Activated CD4-positive, alpha-beta T cell treated with anti-CD3 and anti-CD28 coated beads for 24 hours (primary cell): ENCODE results near the gene NANOG.
"Not testable (repeated sequence)": the region's sequence is repeated elsewhere in the genome, so short reads cannot be mapped to it uniquely, and the experiment has no call there.

Experiments used
- DNase-seq, 2 donors: peaks; one replicate each; pipeline ENCODE4 v3.0.0-alpha.2; 2020; ENCODE audit warnings: low read depth in 2 of 2

Gene NANOG

DNA sequence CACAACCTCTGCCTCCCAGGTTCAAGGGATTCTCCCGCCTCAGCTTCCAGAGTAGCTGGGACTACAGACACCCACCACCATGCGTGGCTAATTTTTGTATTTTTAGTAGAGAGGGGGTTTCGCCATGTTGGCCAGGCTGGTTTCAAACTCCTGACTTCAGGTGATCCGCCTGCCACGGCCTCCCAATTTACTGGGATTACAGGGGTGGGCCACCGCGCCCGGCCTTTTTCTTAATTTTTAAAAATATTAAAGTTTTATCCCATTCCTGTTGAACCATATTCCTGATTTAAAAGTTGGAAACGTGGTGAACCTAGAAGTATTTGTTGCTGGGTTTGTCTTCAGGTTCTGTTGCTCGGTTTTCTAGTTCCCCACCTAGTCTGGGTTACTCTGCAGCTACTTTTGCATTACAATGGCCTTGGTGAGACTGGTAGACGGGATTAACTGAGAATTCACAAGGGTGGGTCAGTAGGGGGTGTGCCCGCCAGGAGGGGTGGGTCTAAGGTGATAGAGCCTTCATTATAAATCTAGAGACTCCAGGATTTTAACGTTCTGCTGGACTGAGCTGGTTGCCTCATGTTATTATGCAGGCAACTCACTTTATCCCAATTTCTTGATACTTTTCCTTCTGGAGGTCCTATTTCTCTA is at the start of gene NANOG:
Gene NANOG, plus strand, starts transcription at position 519 of the 645 bp plus-strand sequence. CDS start 213 bp downstream, outside the sequence.
- not testable (repeated sequence) for DNase-seq

DNA sequence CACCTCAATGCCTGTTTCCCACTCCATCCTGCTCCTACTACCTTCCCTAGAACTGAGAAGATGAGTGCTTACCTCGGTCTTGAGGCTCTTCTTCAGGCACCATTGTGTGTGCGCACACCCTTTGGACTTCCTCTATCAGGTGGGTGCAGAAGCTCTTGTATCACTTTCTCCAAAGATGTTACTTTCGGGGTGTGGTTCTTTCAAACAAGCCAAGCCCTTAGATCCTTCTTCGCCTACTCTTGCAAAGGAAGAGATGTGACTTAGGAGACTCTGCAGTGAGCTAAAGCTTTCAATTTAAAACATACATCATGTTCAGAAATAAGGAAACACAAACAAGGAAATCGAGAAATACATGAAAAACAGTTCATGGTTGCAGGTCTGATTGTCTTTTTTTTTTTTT is 42.0 kb upstream of the NANOG start, which contains the start of gene CLEC4C:
Gene CLEC4C, minus strand, starts transcription at position 130 of the 400 bp plus-strand sequence. Its CDS starts 27 bp downstream, at position 103.
- no peak for DNase-seq

DNA sequence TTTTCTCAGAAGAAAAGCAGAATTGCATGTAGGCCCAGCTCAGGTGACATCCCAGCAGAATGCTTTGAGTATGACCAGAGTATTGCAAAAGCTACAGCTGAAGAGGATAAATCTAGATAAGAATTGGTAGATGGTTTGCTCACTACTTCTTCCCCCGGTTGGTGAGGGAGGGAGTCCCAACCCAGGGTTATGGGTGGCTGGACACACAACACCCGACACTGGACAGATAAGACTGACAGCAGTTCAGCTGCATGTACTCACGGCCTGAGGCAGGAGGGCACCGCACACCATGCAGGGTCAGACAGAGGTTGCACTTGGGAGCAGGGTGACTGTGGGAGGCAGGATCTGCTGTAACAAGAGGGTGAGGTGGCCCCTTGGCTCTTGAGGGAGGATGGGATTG is 40.4 kb upstream of the NANOG start:
- DNase-seq: no peak

DNA sequence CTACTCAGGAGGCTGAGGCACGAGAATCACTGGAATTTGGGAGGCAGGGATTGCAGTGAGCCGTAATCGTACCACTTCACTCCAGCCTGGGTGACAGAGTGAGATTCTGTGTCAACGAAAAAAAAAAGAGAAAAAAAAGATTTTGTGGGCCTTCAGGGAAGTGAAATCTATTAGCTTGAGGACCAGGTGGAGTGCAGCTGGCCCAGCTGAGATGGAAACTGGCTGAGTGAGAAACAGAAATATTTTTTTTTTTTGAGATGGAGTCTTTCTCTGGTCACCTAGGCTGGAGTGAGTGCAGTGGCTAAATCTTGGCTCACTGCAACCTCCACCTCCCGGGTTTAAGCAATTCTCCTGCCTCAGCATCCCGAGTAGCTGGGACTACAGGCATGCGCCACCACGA is 39.8 kb upstream of the NANOG start:
- no peak for DNase-seq

DNA sequence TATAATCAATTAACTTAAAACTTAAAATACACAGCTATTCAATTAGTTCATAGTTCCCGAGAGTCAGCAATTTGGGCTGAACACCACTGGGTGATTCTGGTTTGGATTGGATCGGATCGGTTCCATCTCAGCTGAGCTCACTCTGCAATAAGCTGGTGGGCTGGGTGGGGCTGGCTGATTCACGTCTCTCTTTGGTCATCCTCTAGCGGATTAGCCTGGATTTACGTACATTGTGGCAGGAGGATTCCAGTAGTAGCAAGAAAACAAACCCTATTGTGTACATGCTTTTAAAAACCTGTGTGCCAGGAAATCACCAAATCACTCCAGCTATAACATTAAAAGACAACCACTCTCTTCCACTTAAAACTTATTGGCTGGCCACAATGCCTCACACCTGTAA is 38.9 kb upstream of the NANOG start:
- no peak for DNase-seq

DNA sequence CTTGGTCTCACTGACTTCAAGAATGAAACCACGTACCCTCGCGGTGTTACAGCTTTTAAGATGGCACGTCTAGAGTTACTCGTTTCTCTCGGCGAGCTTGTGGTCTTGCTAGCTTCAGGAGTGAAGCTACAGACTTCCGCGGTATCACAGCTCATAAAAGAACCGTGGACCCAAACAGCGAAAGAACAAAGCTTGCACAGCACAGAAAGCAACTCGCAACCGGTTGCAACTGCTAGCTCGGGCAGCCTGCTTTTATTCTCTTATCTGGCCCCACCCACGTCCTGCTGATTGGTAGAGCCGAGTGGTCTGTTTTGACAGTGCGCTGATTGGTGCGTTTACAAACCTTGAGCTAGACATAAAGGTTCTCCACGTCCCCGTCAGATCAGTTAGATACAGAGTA is 37.8 kb upstream of the NANOG start:
- DNase-seq: no peak

DNA sequence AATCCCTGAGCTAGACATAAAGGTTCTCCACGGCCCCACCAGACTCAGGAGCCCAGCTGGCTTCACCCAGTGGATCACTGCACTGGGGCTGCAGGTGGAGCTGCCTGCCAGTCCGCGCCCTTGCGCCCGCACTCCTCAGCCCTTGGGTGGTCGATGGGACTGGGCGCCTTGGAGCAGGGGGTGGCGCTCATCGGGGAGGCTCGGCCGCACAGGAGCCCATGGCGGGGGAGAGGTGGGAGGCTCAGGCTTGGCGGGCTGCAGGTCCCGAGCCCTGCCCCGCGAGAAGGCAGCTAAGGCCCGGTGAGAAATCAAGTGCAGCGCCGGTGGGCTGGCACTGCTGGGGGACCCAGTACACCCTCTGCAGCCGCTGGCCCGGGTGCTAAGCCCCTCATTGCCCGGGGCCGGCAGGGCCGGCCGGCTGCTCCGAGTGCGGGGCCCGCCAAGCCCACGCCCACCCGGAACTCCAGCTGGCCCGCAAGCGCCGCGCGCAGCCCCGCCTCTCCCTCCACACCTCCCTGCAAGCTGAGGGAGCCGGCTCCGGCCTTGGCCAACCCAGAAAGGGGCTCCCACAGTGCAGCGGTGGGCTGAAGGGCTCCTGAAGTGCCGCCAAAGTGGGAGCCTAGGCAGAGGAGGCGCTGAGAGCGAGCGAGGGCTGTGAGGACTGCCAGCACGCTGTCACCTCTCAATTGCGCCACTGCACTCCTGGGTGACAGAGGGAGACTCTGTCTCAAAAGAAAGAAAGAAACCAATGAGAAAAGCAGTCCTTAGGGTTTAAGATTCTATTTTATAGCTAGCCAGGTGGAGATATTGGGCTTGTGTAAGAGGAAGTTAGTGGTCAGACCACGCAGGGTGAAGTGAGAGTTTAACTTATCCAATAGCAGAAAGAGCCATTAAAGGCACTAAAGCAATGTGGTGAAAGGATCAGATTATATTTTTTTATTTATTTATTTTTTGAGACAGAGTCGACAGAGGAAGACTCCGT is 37.0 kb upstream of the NANOG start:
- not testable (repeated sequence) for DNase-seq

DNA sequence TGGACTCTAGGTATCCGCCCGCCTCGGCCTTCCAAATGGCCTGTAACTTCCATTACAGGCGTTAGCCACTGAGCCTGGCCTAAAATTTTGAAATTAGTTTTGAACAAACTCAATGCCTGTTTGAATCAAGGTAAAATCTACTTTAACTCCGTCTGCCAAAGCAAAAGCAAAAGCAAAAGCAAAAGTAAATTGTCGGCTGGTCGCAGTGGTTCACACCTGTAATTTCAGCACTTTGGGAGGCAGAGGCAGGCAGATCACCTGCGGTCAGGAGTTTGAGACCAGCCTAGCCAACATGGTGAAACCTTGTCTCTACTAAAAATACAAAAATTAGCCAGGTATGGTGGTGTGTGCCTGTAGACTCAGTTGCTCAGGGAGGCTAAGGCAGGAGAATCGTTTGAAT is 33.5 kb upstream of the NANOG start:
- not testable (repeated sequence) for DNase-seq

DNA sequence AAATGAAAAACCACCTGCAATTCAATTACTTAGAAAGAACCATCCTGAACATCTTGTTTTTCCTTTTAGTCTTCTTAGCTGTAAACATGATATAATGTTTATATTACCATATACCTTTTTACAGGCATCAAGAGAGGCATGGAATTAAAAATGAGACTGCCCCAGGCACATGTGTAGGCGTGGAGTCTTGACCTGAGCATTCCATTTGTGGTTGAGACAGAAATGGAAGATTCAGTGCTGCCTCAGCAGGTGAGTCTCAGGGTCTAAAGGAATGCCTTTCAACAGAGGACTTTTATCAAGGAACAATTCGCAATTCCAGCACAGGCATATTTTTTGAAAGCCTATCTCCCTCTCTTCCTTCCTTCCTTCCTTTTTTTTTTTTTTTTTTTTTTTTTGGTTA is 32.2 kb upstream of the NANOG start:
- DNase-seq: no peak

DNA sequence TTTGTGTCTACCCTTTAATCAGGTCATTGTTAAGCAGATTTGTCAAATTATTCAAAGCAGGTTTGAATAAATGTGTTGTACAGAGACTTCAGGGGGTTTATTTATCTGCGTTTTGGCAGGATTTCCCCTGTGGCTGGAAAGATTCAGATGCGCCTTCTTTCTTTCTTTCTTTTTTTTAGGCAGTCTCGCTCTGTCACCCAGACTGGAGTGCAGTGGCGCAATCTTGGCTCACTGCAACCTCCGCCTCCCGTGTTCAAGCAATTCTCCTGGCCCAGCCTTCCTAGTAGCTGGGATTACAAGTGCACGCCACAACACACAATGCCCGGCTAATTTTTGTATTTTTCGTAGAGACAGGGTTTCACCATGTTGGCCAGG is 30.4 kb upstream of the NANOG start:
- no peak for DNase-seq

DNA sequence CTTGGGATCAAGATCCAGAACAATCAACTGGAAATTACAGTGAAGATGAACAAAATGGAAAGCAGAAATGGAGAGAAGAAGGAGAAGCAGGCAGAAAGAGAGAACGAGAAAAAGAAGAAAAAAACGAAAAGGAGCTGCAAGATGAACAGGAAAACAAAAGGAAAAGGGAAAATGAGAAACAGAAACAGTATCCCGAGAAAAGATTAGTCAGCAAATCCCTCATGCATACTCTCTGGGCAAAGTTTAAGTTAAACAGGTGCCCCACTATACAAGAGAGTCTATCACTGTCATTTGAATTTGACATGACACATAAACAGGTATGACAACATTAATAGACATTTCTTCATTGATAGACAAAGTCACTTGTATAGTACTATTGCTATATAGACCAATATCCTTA is 19.2 kb upstream of the NANOG start:
- no peak for DNase-seq

DNA sequence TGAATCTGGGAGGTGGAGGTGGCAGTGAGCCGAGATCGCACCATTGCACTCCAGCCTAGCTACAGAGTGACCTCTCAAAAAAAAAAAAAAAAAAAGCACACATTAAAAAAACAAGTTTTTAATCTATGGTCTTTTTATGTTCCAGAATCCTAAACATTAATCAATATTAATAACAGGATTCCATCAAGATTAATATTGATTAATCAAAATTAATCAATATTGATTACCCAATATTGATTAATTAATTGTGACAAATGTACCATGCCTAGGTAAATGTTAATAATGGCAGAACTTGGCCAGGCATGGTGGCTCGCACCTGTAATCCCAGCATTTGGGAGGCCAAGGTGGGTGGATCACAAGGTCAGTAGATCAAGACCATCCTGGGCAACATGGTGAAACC is 7.9 kb upstream of the NANOG start:
- no peak for DNase-seq

DNA sequence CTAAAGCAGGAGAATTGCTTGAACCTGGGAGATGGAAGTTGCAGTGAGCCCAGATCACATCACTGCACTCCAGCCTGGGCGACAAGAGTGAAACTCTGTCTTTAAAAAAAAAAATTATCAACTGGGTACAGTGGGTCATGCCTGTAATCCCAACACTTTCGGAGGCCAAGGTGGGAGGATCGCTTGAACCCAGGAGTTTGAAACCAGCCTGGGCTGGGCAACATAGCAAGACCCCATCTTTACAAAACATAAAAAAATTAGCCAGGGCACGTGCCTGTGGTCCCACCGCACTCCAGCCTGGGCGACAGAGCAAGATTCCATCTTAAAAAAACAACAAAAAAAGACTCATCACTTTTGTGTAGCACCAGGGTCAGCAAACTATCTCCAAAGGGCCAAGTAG is 7.1 kb upstream of the NANOG start:
- DNase-seq: no peak

DNA sequence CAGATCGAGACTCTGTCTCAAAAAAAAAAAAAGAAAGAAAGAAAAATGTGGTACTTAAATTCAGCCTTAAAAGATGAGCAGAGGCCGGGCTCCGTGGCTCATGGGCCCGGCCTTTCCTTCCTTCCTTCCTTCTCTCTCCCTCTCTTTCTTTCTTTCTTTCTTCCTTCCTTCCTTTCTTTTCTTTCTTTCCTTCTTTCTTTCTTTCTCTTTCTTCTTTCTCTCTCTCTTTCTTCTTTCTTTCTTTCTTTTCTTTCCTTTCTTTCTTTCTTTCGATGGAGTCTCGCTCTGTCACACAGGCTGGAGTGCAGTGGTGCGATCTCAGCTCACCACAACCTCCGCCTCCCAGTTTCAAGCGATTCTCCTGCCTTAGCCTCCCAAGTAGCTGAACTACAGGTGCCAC is 5.8 kb upstream of the NANOG start:
- not testable (repeated sequence) for DNase-seq

DNA sequence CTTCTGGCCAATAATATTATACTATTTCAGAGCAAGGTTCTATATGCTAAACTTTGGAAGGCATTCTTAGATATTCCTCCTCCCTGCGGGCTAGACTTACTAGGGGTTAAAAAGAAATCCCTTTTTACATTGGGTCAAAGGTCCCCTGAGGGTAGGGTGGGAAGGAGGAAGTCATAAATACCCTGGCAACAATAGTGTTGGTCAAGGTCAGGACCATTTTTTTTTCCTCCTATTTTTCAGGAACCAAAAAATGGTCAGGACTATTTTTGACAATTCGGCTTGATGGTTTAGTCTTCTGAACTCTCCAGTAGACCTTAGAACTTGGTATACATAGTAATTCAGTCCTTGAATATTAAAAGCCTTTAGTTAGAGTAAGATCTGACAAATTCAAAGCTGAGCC is 4.5 kb upstream of the NANOG start:
- DNase-seq: no peak

DNA sequence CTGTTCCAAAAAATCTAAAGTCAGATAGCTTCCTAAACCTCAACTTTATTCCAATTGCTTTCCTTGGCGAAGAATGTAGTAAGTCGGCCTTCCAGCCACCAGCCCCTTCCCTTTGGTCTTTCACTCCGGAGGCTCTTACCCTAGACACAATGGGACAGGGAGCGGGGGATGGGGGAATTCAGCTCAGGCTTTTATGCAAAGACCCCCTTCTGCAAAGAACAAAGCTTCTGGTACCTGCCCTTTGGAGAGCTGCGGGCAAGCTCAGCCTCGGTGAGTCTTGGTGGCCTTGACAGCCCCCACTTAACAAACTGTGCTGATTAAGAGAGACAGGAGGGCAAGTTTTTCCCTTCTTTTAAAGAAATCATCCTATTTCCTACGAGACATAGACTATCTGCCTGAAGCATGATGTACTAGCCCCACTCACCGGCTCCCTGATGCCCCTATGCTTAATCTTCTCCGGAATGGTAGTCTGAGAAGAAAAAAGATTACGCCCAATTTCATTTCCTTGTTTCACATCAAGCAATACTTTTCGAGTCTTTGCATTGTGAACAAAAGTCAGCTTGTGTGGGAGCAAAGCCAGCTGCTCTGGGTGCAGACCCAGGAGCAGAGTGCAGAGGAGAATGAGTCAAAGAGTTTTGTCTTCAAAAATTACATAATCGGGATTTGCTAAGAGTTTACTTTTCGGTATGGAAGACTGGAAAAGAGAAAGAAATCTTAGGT is 1.5 kb upstream of the NANOG start:
- no peak for DNase-seq

DNA sequence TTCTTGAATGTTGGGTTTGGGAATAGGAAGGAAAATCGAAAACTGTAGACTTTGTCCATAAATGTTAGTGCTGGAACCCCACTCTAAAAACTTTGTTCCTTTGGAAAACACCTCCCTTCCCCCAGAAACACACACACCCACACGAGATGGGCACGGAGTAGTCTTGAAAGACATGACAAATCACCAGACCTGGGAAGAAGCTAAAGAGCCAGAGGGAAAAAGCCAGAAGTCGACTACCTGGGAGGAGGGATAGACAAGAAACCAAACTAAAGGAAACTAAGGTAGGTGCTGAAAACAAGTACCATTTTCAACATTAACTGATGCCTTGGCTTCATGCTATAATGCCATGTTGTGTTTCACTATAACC is 925 bp upstream of the NANOG start:
- no peak for DNase-seq

DNA sequence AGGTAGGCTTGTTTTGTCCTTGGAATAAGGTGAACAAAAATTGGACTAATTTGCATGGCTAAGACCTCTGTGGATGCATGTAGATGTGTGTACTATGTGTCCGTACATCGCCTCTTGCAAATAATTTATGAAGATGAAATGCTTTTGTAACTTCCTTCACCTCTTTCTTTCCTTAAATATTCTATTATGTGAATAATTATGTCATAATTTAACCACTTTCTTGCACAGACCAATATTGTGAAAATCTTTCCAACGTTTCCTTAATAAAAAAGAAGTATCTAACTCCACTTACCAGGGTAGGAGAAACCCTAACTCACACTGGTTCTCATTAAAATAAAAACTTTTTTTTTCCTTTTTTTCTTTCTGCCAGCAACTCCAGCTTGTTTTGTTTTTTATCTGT is 4.0 kb downstream of the NANOG start:
- DNase-seq: no peak

DNA sequence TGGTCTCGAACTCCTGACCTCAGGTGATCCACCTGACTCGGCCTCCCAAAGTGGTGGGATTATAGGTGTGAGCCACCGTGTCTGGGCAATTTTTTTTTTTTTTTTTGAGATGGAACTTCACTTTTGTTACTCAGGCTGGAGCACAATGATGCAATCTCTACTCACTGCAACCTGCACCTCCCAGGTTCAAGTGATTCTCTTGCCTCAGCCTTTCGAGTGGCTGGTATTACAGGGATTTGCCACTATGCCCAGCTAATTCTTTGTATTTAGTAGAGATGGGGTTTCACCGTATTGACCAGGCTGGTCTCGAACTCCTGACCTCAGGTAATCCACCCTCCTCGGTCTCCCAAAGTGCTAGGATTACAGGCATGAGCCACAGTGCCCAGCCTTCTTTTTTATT is 8.1 kb downstream of the NANOG start:
- DNase-seq: not testable (repeated sequence)

DNA sequence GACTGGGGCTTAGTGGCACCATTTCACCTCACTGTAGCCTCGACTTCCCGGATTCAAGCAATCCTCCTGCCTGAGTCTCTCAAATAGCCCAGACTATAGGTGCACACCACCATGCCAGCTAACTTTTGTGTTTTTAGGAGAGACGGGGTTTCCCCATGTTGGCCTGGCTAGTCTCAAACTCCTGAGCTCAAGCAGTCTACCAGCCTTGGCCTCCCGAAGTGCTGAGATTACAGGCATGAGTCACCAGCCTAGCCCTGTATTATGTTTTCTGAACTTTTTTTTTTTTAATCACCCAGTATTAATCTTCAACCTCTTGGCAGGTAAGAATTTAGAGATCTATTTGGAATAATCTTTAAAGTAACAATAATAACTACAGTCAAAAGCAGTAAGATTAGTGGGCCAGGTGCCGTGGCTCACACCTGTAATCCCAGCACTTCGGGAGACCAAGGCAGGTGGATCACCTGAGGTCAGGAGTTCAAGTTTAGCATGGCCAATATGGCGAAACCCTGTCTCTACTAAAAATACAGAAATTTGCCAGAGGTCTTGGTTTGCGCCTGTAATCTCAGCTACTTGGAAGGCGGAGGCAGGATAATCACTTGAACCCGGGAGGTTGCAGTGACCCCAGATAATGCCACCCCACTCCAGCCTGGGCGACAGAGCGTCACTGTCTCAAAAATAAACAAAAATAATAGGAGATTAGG is 8.6 kb downstream of the NANOG start:
- DNase-seq: no peak

DNA sequence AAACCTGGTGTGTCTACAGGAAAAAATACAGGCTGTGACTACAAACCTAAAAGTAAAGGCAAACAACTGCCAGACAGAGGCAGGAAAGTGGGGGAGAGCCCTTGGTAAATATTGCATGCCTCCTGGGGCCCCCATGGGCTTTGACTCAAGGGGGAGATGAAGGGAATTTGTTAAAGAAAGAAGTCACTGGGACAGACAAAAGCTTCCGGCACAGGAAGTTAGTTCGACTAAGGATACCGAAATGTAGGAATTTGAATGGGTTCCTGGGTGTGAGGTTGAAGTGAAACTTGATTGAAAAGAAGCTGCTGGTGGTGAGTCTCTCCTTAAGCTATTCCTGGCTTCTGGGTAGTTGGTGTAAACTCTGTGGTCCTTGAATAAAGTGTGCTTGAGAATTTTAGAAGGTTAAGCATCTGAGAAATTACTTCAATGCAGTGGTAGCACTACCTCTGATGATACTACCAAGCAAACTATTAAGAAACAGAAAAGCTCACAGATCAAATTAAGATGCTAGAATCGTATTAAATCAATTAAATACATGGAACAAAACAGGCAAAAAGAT is 9.6 kb downstream of the NANOG start:
- DNase-seq: not testable (repeated sequence)
